Glutamatergic neuron (in vitro differentiated cells): ENCODE results near the gene SSUH2. TPM values are rescaled to one million over a fixed set of nuclear protein-coding genes. Genes with fewer than 3 reads are reported as not detected.
"Not testable (repeated sequence)": the region's sequence is repeated elsewhere in the genome, so short reads cannot be mapped to it uniquely, and the experiment has no call there.

Experiments
- DNase-seq: peaks from one replicate; pipeline ENCODE4 v3.0.0; 2022
- H3K27ac Mint-ChIP-seq: one replicate; pipeline ENCODE4 v1.8.0; 2020; ENCODE audit warnings: mild to moderate bottlenecking, mixed read lengths, inconsistent platforms; ENCODE audit not compliant: unreplicated experiment
- H3K27me3 Mint-ChIP-seq: one replicate; pipeline ENCODE4 v1.8.0; 2020; ENCODE audit warnings: mild to moderate bottlenecking, moderate library complexity, mixed read lengths, inconsistent platforms; ENCODE audit not compliant: unreplicated experiment
- H3K36me3 Mint-ChIP-seq: one replicate; pipeline ENCODE4 v1.8.0; 2020; ENCODE audit warnings: mild to moderate bottlenecking, mixed read lengths, inconsistent platforms; ENCODE audit not compliant: unreplicated experiment
- H3K4me1 Mint-ChIP-seq: one replicate; pipeline ENCODE4 v1.8.0; 2020; ENCODE audit warnings: mild to moderate bottlenecking, low read depth, mixed read lengths, inconsistent platforms; ENCODE audit not compliant: unreplicated experiment
- H3K4me3 Mint-ChIP-seq: one replicate; pipeline ENCODE4 v1.8.0; 2020; ENCODE audit warnings: mild to moderate bottlenecking, mixed read lengths, inconsistent platforms; ENCODE audit not compliant: unreplicated experiment
- H3K9me3 Mint-ChIP-seq: one replicate; pipeline ENCODE4 v1.8.0; 2020; ENCODE audit warnings: mild to moderate bottlenecking, moderate library complexity, mixed read lengths, inconsistent platforms; ENCODE audit not compliant: unreplicated experiment
- total RNA-seq: library from RNA; stranded (reverse); fragmentation: NEBNext Ultra II Directional; extraction: Animal tissue kit (Norgen Biotek cat#: 25700); gene quantifications from one replicate; pipeline ENCODE4 v1.2.1, GENCODE V29; 2021; ENCODE audit not compliant: unreplicated experiment
- TF ChIP-seq, protein P1 (sequence below): fragments of 200-600 bp; sonication (generic); IDR thresholded peaks from one replicate; pipeline ENCODE4 v1.5.0; 2021; ENCODE audit not compliant: partially characterized antibody, unreplicated experiment

Gene SSUH2
- total RNA-seq, 1 donor from 2014 or later = 0.66 TPM

DNA sequence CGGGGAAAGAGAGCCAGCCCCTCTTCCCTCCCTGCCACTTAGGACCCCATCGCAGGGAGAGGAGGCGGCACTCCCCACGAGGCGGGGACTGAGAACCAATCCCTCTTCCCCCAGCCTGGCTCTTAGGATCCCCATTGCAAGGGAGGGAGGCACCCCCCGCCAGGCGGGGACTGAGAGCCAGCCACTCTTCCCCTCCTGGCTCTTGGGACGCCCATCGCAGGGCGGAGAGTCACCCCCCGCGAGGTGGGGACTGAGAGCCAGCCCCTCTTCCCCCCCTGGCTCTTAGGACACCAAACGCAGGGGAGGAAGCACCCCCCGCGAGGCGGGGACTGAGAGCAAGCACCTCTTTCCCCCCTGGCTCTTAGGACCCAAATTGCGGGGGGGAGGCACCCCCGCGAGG is 34.2 kb upstream of the SSUH2 start:
- Mint-ChIP-seq H3K4me1 (peaks cover 4% of the 10 kb centered on the region), H3K27me3 (peaks cover 2% of the 10 kb centered on the region), H3K9me3 (peaks cover 4% of the 10 kb centered on the region), H3K27ac (no peak overlapping the region), H3K36me3 (no peaks in the 10 kb centered on the region), H3K4me3 (no peak overlapping the region)
- TF ChIP-seq, protein P1, sequence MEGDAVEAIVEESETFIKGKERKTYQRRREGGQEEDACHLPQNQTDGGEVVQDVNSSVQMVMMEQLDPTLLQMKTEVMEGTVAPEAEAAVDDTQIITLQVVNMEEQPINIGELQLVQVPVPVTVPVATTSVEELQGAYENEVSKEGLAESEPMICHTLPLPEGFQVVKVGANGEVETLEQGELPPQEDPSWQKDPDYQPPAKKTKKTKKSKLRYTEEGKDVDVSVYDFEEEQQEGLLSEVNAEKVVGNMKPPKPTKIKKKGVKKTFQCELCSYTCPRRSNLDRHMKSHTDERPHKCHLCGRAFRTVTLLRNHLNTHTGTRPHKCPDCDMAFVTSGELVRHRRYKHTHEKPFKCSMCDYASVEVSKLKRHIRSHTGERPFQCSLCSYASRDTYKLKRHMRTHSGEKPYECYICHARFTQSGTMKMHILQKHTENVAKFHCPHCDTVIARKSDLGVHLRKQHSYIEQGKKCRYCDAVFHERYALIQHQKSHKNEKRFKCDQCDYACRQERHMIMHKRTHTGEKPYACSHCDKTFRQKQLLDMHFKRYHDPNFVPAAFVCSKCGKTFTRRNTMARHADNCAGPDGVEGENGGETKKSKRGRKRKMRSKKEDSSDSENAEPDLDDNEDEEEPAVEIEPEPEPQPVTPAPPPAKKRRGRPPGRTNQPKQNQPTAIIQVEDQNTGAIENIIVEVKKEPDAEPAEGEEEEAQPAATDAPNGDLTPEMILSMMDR = no peak
- DNase-seq = no peak

DNA sequence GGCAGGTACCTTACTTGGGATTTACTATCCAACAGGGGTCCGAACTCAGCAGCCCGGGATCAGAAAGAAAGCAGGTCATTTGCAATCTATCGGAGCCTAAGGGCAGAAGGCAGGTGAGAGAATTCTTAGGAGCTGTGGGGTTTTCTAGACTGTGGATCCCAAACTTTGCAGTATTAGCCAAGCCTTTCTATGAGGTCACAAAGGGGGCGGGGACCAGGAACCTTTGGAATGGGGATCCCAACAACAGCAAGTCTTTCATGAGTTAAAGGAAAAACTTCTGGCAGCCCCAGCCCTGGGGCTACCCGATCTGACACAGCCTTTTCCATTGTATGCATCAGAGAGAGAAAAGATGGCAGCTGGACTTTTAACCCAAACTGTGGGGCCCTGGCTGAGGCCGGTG is 32.7 kb upstream of the SSUH2 start:
- not testable (repeated sequence) for H3K27ac Mint-ChIP-seq, H3K27me3 Mint-ChIP-seq, H3K4me3 Mint-ChIP-seq, H3K9me3 Mint-ChIP-seq, DNase-seq, H3K36me3 Mint-ChIP-seq, H3K4me1 Mint-ChIP-seq

DNA sequence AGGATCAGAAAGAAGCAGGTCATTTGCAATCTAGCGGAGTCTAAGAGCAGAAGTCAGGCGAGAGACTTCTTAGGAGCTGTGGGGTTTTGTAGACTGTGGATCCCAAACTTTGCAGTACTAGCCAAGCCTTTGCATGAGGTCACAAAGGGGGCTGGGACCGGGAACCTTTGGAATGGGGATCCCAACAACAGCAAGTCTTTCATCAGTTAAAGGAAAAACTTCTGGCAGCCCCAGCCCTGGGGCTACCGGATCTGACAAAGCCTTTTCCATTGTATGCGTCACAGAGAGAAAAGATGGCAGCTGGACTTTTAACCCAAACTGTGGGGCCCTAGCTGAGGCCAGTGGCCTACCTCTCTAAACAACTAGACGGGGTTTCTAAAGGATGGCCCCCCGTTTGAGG is 31.0 kb upstream of the SSUH2 start:
- not testable (repeated sequence) for H3K27me3 Mint-ChIP-seq, H3K36me3 Mint-ChIP-seq, H3K4me3 Mint-ChIP-seq, DNase-seq, H3K9me3 Mint-ChIP-seq, H3K4me1 Mint-ChIP-seq, H3K27ac Mint-ChIP-seq

DNA sequence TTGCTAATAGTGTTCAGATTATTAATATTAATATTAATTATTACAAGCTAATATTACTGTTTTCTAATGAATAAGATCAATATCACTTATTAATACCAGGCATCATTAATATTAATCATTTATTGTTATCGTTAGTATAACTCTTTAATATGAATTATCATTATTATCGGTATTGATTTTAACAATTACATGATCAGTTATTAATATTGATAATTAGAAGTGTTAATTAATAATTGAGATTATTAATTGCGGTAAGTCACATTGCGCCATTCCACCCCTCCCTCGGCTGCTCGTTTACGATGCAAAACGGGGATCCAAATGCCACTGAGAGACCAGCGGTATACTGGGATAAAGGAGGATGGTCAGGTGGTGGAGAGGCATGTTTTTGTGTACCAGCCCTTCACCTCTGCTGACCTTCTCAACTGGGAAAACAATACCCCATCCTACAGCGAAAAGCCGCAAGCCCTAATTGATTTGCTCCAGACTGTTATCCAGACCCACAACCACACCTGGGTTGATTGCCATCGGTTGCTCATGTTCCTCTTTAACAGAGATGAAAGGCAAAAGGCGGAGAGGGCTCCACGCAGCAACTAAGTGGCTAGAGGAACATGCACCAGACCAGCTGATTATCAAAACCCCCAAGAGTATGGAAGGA is 28.6 kb upstream of the SSUH2 start:
- no peak for DNase-seq
- no peaks in the 10 kb centered on the region for H3K27me3 Mint-ChIP-seq
- TF ChIP-seq, protein P1 = no peak
- no peaks in the 10 kb centered on the region for H3K4me1 Mint-ChIP-seq
- no peak overlapping the region for H3K27ac Mint-ChIP-seq
- H3K9me3 Mint-ChIP-seq = peaks cover 2% of the 10 kb centered on the region
- H3K36me3 Mint-ChIP-seq = peaks cover 7% of the 10 kb centered on the region
- no peak overlapping the region for H3K4me3 Mint-ChIP-seq

DNA sequence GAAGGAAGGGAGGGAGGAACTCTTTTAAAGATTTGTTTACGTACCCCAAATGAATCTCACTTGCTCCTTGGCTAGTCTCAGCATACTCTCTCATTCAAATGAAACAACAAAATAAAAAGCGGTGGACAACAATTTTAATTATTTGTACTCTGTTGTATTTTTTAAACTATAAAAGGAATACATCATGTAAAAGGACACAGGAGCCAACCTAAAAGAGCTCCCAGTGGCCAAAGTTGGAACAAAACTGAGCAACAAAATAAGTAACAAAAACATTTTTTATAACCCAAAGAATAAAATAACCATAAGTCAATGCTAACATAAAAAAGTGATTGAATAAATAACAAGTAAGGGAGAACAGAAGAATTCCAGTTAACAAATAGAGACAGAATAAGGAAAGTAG is 24.4 kb upstream of the SSUH2 start:
- H3K4me1 Mint-ChIP-seq = peaks cover 7% of the 10 kb centered on the region
- no peak overlapping the region for H3K4me3 Mint-ChIP-seq
- H3K27me3 Mint-ChIP-seq = no peaks in the 10 kb centered on the region
- no peaks in the 10 kb centered on the region for H3K9me3 Mint-ChIP-seq
- no peak for DNase-seq
- TF ChIP-seq, protein P1 = no peak
- peaks cover 13% of the 10 kb centered on the region for H3K36me3 Mint-ChIP-seq
- H3K27ac Mint-ChIP-seq = no peak overlapping the region

DNA sequence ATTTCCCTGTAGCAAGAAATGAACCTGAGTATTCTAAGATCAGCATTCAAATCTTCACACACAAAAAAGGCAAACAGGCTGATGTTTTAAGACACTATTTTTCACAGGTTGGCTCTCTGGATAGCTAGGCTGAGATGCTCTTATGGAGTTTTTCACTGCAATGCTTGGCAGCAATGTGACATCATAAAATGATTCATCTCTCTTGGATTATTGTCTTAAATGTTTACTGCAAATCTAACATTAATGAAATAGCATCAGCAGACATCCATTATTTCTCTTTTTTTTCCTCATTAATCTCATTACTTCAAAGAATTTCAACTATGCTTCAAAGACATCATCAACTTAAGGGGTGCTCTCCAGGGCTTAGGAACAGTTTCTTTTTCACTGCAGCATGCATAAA is 23.6 kb upstream of the SSUH2 start:
- Mint-ChIP-seq H3K4me3 (no peak overlapping the region), H3K36me3 (peaks cover 13% of the 10 kb centered on the region), H3K4me1 (peaks cover 9% of the 10 kb centered on the region), H3K27me3 (no peaks in the 10 kb centered on the region), H3K27ac (no peak overlapping the region), H3K9me3 (no peaks in the 10 kb centered on the region)
- TF ChIP-seq, protein P1 = no peak
- DNase-seq = no peak
